Epithelial cell of prostate (primary cell): ENCODE data around the gene NCOR1.
A peak's percentile ranks its signal among the peaks of the same experiment; 100 is the strongest.

Source experiments
- DNase-seq: peaks from one replicate; pipeline ENCODE4 v3.0.0-alpha.2; 2011; ENCODE audit warnings: low read depth, low spot score
- H3K27ac ChIP-seq: fragments of 450-650 bp; 2 replicates; pipeline ENCODE4 v1.5.1; 2017; ENCODE audit warnings: mild to moderate bottlenecking

NCOR1 gene

GRCh38 chr17:16048811-16049449 is 166.4 kb downstream of the NCOR1 start:
- H3K27ac ChIP-seq: no peak overlapping the region
- DNase-seq: no peak

GRCh38 chr17:16046966-16047365 is 168.4 kb downstream of the NCOR1 start:
- no peak for DNase-seq
- H3K27ac ChIP-seq: no peak overlapping the region

- no peak overlapping the region for H3K27ac ChIP-seq
- no peak for DNase-seq
Measured at GRCh38 chr17:16044487-16044886, 170.8 kb downstream of the NCOR1 start.

GRCh38 chr17:16040710-16041251 is 174.6 kb downstream of the NCOR1 start:
- H3K27ac ChIP-seq: no peak overlapping the region
- DNase-seq: no peak

- no peak for DNase-seq
- H3K27ac ChIP-seq: peak overlapping the region; percentile 30
Measured at GRCh38 chr17:16037636-16038035, 177.7 kb downstream of the NCOR1 start.

GRCh38 chr17:16036261-16036660 is 179.1 kb downstream of the NCOR1 start:
- no peak for DNase-seq
- H3K27ac ChIP-seq: no peak overlapping the region

- DNase-seq: no peak
- no peak overlapping the region for H3K27ac ChIP-seq
Measured at GRCh38 chr17:16033729-16034349, 181.5 kb downstream of the NCOR1 start.

GRCh38 chr17:16027708-16028584 is 187.4 kb downstream of the NCOR1 start:
- DNase-seq: peak; percentile 87
- peak overlapping the region; percentile 97 for H3K27ac ChIP-seq

GRCh38 chr17:16026895-16027294 is 188.4 kb downstream of the NCOR1 start:
- no peak for DNase-seq
- peak overlapping the region; percentile 97 for H3K27ac ChIP-seq

GRCh38 chr17:16025202-16025601 is 190.1 kb downstream of the NCOR1 start:
- no peak for DNase-seq
- H3K27ac ChIP-seq: no peak overlapping the region

GRCh38 chr17:16023881-16024280 is 191.5 kb downstream of the NCOR1 start:
- no peak for DNase-seq
- no peak overlapping the region for H3K27ac ChIP-seq

- no peak for DNase-seq
- no peak overlapping the region for H3K27ac ChIP-seq
Measured at GRCh38 chr17:16019347-16019746, 196.0 kb downstream of the NCOR1 start.

- peak overlapping the region; percentile 48 for H3K27ac ChIP-seq
- DNase-seq: no peak
Measured at GRCh38 chr17:16013943-16014407, 201.4 kb downstream of the NCOR1 start.

GRCh38 chr17:16007439-16007838 is 207.9 kb downstream of the NCOR1 start:
- H3K27ac ChIP-seq: no peak overlapping the region

GRCh38 chr17:16005636-16006035 is 209.7 kb downstream of the NCOR1 start:
- no peak overlapping the region for H3K27ac ChIP-seq
- no peak for DNase-seq

More at GRCh38 chr17:16007439-16007838, 207.9 kb downstream of the NCOR1 start:
- no peak for DNase-seq

GRCh38 chr17:16003841-16004240 is 211.5 kb downstream of the NCOR1 start:
- H3K27ac ChIP-seq: no peak overlapping the region
- DNase-seq: no peak

- no peak overlapping the region for H3K27ac ChIP-seq
- no peak for DNase-seq
Measured at GRCh38 chr17:16002708-16003260, 212.6 kb downstream of the NCOR1 start.

- DNase-seq: peak; percentile 14
- peak overlapping the region; percentile 94 for H3K27ac ChIP-seq
Measured at GRCh38 chr17:16001226-16001897, 214.0 kb downstream of the NCOR1 start.

GRCh38 chr17:15999974-16000827 is 215.1 kb downstream of the NCOR1 start:
- DNase-seq: no peak
- peak overlapping the region; percentile 94 for H3K27ac ChIP-seq
